ENCODE data around the gene OR52A5.
"Not testable (repeated sequence)": the region's sequence is repeated elsewhere in the genome, so short reads cannot be mapped to it uniquely, and the experiment has no call there.

The OR52A5 gene

DNA sequence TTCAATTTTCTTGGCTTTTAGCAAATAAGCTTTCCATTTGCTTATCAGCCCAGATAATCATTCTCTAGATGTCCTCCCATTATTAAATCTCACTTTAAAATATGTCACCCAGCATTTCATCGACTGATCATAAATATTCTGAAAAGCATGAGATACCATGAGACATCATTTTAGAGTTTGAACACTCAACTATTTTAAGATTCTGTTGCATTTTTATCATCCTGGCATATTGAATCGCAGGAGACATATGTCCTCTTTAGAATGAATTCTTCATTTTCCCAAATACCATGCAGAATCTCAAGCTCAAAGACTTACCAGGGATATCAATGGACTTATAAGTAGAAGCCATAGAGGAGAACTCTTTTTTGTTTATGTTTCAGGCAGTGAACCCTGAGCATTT lies at the start of gene OR52A5:
Gene OR52A5, minus strand, starts transcription at position 361 of the 400 bp plus-strand sequence. CDS start 5,714 bp downstream, outside the sequence.
- no peak for DNase-seq (ENCODE audit: low read depth)

DNA sequence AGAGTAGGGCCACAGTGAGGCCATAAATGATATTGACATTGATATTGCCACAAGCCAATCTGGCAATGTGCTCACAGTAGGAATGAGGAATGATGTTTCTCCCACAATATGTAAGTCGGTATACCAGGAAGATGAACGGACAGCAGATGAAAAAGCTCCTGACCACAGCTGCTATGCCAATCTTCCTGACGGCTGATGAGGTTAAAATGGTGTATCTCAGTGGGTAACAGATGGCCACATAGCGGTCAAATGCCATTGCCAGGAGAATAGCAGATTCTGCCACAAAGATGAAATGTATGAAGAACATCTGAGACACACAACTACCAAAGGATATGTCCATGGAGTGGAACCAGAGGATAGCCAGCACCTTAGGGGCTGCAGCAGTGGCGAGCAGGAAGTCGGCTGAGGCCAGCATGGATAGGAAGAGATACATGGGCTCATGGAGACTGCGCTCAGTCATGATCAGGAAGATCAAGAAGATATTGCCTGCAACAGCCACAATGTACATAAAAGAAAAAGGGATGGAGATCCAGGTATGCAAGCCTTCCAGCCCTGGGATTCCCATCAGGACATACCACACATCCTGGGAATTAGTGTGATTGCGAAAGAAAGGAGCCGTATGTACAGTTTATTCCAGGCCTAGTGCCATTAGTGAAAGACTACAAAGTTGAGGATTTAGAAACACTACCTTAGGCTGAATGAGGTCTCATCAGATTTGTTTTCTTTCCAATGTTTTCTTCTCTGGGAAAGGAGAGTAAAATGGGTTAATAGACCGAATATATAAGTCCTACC lies 40.1 kb upstream of the OR52A5 start:
- DNase-seq (ENCODE audit: low read depth), result no peak

DNA sequence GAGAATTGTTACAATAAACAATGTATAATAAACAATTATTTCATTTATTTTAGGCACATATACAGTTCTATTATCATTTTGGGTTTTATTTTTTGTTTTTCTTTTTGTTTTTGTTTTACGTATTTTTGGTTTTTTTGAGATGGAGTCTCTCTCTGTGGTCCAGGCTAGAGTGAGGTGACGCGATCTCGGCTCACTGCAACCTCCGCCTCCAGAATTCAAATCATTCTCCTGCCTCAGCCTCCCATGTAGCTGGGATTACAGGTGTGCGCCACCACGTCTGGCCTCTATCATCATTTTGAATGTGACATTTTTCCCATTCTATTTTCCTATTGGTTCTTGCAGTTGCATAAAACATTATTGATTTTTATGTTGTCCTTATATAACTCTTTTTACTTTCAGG lies 36.8 kb upstream of the OR52A5 start:
- DNase-seq (ENCODE audit: low read depth), result no peak

DNA sequence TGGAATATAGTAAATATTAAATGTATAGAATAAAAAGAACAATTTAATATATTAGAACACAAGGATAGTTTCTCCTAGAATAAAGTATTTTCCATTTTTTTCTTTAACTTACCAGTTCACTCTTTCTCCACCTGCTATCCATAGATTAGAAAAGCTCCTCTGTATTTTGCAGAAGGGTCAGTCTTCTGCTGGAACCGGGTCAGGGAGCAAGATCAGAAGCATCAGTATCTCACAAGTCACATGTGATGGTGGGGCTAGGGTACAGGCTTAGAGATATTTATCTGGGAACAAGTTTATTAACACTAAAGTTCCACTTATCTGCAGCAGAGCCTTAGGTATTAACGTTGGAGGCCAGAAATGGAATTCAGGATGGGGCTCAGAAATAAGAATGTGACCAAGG lies 33.7 kb upstream of the OR52A5 start:
- no peak for DNase-seq (ENCODE audit: low read depth)

DNA sequence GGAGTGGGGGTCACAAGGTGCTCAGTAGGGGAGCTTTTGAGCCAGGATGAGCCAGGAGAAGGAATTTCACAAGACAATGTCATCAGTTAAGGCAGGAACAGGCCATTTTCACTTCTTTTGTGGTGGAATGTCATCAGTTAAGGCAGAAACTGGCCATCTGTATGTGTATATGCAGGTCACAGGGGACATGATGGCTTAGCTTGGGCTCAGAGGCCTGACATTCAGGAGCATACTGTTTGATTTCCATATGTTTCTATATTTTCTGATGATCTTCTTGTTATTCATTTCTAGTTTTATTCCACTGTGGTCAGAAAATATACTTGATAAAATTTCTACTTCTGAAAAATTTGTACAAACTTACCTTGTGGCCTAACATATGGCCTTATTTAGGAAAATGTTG lies 27.7 kb upstream of the OR52A5 start:
- DNase-seq (ENCODE audit: low read depth), result not testable (repeated sequence)

DNA sequence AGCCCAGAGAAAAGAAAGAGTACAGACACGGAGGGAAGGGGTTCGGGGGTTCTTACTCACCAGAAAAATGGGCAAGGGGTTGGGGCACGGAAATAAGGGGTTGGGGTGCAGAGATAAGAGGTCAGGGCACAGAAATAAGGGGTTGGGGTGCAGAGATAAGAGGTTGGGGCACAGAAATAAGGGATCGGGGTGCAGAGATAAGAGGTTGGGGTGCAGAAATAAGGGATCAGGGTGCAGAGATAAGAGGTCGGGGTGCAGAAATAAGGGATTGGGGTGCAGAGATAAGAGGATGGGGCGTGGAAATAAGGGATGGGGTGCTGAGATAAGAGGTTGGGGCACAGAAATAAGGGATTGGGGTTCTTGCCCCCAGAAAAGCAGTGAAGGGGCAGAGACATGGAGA lies 26.7 kb upstream of the OR52A5 start:
- not testable (repeated sequence) for DNase-seq (ENCODE audit: low read depth)

DNA sequence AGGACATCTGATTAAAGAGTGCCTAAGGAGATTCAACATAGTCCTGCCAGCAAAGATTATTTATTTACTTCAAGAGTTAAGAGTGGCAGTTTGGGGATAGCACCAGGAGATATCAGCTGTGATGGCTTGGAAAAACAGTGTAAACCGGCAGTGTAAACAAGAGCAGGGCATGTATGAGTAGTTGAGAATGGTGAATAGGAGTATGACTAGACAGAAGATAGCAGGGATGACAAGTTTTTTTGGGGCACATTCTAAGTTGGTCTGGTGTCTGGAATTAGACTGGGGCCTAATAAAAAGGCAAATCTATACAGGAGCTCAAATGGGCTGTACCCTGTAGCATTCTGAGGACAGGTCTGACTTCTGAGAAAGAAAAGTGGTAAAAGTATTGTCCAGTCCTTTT lies 22.9 kb upstream of the OR52A5 start:
- DNase-seq (ENCODE audit: low read depth), result not testable (repeated sequence)

DNA sequence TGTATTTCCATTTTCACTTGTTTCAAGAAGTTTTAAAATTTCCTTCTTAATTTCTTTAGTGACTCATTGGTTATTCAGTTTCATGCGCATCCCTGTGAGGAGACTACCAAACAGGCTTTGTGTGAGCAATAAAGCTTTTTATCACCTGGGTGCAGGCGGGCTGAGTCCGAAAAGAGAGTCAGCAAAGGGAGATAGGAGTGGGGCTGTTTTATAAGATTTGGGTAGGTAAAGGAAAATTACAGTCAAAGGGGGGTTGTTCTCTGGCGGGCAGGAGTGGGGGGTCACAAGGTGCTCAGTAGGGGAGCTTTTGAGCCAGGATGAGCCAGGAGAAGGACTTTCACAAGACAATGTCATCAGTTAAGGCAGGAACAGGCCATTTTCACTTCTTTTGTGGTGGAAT lies 22.1 kb upstream of the OR52A5 start:
- not testable (repeated sequence) for DNase-seq (ENCODE audit: low read depth)

DNA sequence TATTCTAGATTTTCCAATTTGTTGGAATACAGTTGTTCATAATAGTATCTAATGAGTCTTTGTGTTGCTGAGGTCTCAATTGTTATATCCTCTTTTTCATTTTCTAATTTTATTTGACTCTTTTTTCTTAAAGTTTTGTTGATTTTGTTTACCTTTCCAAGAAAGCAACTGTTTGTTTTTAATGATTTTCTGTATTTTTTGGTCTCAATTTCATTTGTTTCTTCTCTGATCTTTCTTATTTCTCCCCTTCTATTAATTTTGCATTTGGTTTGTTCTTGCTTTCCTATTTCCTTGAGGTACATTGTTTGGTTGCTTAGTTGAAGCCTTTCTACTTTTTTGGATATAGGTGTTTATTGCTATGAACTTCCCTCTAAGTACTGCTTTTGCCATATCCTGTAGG lies 21.6 kb upstream of the OR52A5 start:
- DNase-seq (ENCODE audit: low read depth), result no peak

DNA sequence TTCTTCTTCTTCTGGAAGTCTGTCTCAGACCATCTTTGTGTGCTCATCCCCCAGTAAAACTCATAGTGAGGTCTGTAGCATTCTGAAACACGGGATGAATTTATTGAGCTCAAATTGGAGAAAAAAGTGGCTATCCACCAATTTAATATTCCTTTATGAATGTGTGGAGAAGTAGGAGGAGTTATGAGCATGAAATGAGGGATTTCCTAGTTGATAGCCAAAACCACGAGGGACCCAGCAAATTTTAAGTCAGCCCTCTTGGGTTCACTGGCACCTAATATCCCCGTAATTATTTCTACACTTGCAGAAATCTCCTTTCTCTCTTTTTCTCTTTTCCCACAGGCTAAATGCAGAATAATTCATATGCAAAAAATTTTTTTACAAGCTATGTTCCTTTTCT lies 16.5 kb upstream of the OR52A5 start, which contains the start of gene OR52A1:
Gene OR52A1, minus strand, starts transcription at position 101 of the 400 bp plus-strand sequence. CDS start 2,388 bp downstream, outside the sequence.
- no peak for DNase-seq (ENCODE audit: low read depth)

DNA sequence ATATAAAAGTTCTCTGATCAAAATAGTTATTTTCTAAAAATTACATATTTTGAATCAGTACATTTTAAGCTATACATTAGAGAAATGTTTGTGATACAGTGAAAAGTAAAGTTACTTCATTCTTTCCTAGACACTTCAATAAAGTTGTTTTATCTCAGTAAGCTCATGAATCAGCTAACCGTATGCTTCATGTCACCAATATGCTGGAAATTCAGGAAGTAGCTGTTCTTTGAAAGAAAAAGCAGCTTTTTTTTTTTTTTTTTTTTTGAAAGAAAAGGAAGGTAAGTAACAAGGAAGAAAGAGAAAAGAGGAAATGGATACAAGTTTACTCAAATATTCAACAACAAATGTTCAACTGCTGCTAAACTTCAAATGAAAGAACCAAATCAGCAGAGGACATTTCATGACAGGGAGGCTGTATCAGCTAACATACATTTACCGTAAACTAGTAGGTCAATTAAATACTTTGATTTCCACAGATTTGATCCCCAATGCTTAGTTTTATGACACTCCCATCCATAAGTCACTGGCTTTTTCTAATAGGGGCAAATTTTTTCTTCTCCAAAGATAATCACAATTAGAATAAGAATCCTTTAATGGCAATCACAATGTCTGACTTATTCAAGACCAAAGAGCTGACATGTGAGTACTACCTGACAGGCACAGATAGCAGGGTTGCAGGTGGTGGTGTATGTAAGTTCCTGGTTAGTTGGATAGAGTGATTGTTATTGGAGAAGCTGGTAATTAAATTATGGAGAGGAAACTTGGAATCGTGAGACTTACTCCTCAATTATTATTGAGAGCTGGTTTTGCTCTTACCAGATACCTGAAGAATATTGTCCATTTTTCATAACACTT lies 15.6 kb upstream of the OR52A5 start:
- DNase-seq (ENCODE audit: low read depth), result no peak

DNA sequence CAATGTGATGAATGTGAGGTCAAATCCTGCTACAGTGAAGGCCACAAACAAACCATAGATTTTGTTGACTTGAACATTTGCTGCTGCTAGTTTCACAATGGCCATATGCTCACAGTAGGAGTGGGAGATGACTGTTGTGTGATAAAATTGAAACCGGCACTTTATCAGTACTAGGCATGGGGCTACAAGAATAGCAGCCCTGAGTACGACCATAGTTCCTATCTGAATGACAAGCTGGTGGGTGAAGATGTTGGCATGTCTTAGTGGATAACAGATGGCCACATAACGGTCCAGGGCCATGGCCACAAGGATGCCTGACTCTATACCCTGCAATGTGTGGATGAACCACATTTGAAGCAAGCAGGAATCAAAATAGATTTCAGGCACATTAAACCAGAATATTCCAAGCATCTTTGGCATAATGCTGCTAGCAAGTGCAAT lies 13.6 kb upstream of the OR52A5 start:
- DNase-seq (ENCODE audit: low read depth), result no peak

DNA sequence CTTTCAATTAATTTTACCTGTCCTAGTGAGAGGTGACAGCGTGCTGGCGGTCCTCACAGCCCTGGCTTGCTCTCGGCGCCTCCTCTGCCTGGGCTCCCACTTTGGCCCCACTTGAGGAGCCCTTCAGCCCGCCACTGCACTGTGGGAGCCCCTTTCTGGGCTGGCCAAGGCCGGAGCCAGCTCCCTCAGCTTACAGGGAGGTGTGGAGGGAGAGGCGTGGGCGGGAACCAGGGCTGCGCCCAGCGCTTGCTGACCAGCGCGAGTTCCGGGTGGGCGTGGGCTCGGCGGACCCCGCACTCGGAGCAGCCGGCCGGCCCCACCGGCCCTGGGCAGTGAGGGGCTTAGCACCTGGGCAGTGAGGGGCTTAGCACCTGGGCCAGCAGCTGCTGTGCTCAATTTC lies 6.0 kb upstream of the OR52A5 start:
- not testable (repeated sequence) for DNase-seq (ENCODE audit: low read depth)

DNA sequence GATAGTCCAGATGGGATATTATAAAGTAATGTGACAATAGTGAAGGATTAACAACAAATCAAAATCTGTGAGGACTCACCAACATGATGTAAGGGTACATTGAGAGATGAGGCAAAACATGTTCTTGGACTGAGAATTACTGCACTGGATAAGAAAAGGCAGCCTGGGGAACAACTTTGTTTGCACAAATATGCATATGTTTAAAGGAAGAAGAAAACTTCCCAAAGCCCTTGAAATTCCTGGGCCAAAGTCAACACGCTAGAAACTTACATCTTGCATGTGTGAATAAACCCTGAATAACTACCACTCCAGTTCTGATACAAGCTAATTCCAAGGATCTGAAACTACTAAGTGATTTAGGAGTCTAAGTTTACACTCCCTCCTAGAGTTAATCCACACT lies 1.1 kb downstream of the OR52A5 start:
- DNase-seq (ENCODE audit: low read depth), result no peak

DNA sequence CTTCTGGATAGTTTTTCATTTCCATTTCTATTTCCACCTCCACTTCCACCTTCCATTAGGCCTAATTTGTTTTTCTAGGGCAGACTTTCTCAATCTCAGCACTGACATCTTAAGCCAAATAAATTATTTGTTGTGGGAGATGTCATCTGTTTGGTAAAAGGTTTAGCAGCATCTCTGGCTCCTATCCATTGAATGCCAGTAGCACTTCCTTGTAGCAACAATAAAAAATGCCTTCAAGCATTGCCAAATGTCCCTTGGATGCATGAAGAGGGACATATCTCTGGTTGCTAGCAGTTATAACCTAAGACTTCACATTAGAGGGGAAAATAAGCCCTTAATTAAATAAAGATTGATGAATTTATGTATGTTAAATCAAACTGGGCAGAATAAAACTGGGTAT lies 1.9 kb downstream of the OR52A5 start:
- DNase-seq (ENCODE audit: low read depth), result no peak

DNA sequence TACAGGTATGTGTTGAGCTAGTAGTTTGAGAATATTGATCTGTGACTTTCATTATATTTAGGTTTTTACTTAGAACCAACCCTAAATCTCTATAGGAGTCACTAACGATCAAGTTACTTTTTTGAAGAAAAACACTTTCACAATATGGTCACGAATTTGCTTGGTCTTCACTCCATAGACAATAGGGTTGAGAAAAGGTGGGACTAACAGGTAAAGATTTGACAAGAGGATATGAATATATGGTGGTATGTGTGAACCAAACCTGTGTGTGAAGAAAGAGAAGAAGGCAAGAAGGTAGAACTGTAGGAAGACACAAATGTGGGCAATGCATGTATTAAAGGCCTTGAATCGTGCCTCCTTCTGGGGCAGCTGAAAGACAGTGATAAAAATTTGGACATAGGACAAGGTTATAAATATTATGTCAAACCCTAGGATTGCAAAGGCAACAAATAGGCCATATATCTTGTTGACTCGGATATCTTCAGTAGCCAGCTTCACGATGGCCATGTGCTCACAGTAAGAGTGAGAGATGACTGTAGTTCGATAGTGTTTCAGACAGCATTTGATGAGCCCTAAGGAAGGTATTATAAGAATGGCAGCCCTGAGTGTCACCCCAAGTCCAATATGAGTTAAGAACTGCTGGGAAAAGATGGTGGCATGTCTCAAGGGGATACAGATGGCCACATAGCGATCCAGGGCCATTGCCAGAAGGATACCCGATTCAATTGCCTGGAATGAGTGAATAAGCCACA lies 6.4 kb downstream of the OR52A5 start:
- DNase-seq (ENCODE audit: low read depth), result no peak

DNA sequence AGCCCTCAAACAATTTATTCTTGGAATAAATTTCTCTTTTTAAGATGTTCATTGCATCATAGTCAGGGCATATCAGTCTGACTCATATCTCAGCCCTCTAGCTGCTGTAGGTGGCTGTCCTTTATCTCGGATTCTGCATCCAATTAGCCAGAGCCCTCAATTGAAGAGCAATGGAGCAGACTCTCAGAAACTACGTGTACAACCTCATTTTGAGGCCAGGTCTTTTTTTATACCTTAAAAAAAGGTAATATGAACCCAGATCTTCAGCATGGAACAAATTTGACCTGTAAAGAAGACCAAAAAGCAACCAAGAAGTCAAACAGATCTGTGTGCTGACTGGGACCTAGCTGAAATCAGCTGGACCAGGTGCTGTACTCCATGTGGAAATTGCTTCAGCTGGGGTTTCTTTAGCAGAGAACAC lies 8.7 kb downstream of the OR52A5 start:
- peak; percentile 44 for DNase-seq (ENCODE audit: low read depth)

DNA sequence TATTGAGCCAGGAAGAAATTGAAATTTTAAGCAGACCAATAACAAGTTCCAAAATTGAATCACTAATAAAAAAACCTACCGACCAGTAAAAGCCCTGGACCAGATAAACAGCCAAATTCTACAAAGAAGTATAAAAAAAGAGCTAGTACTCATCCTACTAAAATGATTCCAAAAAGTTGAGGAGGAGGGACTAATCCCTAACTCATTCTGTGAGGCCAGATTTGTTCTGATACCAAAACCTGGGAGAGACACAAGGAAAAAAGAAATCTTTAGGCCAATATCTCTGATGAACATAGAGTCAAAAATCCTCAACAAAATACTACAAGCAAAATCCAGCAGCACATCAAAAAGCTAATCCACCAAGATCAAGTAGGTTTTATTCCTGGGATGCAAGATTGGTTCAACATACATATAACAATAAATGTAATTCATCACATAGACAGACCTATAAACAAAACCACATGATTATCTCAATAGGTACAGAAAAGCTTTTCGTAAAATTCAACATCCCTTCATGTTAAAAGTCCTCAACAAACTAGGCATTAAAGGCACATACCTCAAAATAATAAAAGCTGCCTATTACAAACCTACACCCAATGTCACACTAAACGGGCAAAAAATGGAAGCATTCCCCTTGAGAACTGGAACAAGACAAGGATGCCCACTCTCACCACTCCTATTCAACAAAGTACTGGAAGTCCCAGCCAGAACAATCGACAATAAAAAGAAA lies 13.1 kb downstream of the OR52A5 start:
- DNase-seq (ENCODE audit: low read depth), result no peak

DNA sequence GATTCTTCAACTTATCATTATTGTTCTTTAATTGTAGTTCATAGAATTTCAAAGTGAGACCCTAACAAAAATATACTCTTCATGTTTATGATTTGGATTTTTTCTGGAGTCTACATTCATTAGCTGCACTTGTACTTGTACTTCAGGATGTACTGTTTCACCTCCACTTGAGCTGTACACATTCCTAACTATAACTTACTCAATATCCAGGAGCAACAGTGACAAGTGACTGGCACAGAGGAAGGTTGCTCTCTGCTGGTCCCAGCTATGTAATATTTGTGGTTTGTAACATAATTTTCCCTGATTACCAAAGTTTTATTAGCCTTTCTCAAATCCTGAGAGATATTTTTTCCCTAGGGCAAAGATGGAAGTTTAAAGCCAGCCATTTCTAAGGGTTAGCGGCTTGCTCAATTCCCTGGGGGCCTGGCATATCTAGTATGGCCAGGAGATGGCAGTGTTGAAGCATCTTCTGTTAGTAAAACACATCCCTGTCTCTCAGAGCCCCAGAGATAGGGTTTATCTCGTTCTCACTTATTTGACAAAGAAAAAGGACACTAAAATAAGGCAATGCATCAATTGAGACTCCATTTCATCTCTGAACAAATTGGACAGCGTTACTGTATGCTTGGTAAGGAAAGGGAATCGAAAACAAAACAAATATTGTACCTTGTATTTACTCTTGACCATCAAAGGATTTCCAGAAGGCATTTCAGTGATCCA lies 14.2 kb downstream of the OR52A5 start:
- peak; percentile 52 for DNase-seq (ENCODE audit: low read depth)

DNA sequence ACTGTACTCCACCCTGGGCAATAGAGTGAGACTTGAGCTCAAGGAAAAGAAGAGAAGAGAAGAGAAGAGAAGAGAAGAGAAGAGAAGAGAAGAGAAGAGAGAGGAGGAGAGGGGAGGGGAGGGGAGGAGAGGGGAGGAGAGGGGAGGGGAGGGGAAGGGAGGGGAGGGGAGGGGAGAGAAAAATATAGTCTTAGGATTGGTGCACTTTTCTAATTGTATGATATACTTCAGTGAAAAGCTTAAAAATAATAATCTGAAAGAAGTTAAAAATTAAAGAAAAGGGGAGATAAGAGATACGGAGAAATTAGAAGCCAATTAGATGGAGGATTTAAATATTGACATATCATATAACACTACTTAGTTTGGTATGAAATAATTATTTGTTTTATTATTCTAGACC lies 19.3 kb downstream of the OR52A5 start:
- no peak for DNase-seq (ENCODE audit: low read depth)

DNA sequence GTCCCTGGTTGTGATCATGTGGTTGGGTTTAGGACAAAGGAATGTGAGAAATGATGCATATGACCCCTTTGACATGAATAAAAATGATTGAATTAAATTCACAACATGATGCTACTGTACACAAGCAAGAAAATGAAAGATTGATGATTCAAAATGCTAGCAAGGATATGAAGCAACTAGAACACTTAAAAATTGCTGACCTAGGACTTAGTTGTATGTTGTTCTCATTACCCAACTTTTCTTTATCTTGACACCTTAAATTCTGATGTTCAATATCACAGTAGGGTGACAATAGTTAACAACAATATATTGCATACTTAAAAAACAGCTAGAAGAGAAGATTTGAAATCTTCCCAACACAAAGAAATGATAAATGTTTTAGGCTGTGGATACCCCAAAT lies 20.6 kb downstream of the OR52A5 start:
- DNase-seq (ENCODE audit: low read depth), result no peak

All from amniotic epithelial cell (primary cell).